Thyroid gland (tissue), 4 donors: ENCODE measurements around the gene CYP19A1.

ENCODE experiments used
- CTCF ChIP-seq, 6 experiments: fragments of 200-600 bp in 3 of 6; fragments of 450-650 bp in 3 of 6; sonication (generic) in 3 of 6; IDR thresholded peaks; one replicate each; pipeline ENCODE4 v1.5.1; 2016 to 2019; ENCODE audit warnings: antibody characterized with exemption in 6 of 6, mild to moderate bottlenecking in 2 of 6, inconsistent platforms in 1 of 6, moderate library complexity in 1 of 6
- POLR2A ChIP-seq, 2 donors: fragments of 450-650 bp; IDR thresholded peaks; one replicate each; pipeline ENCODE4 v1.6.1; 2017; ENCODE audit warnings: antibody characterized with exemption in 2 of 2, mild to moderate bottlenecking in 2 of 2, moderate library complexity in 1 of 2

GRCh38 chr15:51359981-51360380 lies 21.6 kb upstream of the CYP19A1 start:
- no peak for TF ChIP-seq CTCF (IDR thresholded peaks at IDR 0.05)
- no peak for TF ChIP-seq POLR2A (IDR thresholded peaks at IDR 0.05)
